Panc1 (cell line): ENCODE data around the gene WDR59.

Experiments used
- POLR2AphosphoS5 ChIP-seq: IDR thresholded peaks from 2 replicates; pipeline ENCODE4 v1.6.1; 2012; ENCODE audit warnings: mild to moderate bottlenecking, low read depth, low read length, moderate library complexity
- SIN3A ChIP-seq: IDR thresholded peaks from 2 replicates; pipeline ENCODE4 v1.6.1; 2012; ENCODE audit warnings: low read depth, mild to moderate bottlenecking, low read length, moderate library complexity, borderline replicate concordance; ENCODE audit not compliant: insufficient read depth
- TF ChIP-seq, protein P1 (sequence below): fragments of 450-650 bp; IDR thresholded peaks from 2 replicates; pipeline ENCODE4 v1.5.1; 2017; ENCODE audit warnings: mild to moderate bottlenecking
- TF ChIP-seq, protein P2 (sequence below), 2 experiments: IDR thresholded peaks; 2 replicates each; pipeline ENCODE4 v1.6.1; 2011 to 2012; ENCODE audit warnings: low read depth in 2 of 2, control low read depth in 1 of 2, low read length in 1 of 2, mild to moderate bottlenecking in 1 of 2, moderate library complexity in 1 of 2; ENCODE audit not compliant: insufficient read depth in 1 of 2

DNA sequence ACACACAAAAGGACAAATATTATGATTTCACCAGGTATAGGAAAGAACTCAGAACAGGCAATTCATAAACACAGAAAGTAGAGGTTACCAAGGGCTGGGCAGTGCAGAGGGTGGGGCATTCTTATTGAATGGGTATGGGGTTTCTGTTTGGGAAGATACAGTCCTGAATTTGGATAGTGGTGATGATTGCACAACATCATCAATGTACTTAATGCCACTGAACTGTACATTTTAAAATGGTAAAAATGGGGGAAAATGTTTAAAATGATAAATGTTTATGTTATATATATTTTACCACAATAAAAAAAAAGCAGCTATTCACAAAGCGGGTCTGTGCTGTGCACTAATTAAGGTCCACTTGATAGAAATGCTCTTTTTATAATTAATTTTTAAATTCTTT lies 137.7 kb downstream of the WDR59 start:
- TF ChIP-seq, protein P1, sequence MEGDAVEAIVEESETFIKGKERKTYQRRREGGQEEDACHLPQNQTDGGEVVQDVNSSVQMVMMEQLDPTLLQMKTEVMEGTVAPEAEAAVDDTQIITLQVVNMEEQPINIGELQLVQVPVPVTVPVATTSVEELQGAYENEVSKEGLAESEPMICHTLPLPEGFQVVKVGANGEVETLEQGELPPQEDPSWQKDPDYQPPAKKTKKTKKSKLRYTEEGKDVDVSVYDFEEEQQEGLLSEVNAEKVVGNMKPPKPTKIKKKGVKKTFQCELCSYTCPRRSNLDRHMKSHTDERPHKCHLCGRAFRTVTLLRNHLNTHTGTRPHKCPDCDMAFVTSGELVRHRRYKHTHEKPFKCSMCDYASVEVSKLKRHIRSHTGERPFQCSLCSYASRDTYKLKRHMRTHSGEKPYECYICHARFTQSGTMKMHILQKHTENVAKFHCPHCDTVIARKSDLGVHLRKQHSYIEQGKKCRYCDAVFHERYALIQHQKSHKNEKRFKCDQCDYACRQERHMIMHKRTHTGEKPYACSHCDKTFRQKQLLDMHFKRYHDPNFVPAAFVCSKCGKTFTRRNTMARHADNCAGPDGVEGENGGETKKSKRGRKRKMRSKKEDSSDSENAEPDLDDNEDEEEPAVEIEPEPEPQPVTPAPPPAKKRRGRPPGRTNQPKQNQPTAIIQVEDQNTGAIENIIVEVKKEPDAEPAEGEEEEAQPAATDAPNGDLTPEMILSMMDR, result no peak
- TF ChIP-seq POLR2AphosphoS5 (no peak), SIN3A (no peak)
- TF ChIP-seq, protein P2, sequence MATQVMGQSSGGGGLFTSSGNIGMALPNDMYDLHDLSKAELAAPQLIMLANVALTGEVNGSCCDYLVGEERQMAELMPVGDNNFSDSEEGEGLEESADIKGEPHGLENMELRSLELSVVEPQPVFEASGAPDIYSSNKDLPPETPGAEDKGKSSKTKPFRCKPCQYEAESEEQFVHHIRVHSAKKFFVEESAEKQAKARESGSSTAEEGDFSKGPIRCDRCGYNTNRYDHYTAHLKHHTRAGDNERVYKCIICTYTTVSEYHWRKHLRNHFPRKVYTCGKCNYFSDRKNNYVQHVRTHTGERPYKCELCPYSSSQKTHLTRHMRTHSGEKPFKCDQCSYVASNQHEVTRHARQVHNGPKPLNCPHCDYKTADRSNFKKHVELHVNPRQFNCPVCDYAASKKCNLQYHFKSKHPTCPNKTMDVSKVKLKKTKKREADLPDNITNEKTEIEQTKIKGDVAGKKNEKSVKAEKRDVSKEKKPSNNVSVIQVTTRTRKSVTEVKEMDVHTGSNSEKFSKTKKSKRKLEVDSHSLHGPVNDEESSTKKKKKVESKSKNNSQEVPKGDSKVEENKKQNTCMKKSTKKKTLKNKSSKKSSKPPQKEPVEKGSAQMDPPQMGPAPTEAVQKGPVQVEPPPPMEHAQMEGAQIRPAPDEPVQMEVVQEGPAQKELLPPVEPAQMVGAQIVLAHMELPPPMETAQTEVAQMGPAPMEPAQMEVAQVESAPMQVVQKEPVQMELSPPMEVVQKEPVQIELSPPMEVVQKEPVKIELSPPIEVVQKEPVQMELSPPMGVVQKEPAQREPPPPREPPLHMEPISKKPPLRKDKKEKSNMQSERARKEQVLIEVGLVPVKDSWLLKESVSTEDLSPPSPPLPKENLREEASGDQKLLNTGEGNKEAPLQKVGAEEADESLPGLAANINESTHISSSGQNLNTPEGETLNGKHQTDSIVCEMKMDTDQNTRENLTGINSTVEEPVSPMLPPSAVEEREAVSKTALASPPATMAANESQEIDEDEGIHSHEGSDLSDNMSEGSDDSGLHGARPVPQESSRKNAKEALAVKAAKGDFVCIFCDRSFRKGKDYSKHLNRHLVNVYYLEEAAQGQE (IDR thresholded peaks at IDR 0.05; ENCODE audit: insufficient read depth in 1 of 2, low read depth in 2 of 2, low read length in 1 of 2), result no peak
